IPS-NIHi7 (cell line): ENCODE results near the gene PBX1.
A peak's percentile ranks its signal among the peaks of the same experiment; 100 is the strongest.
"Not testable (repeated sequence)": the region's sequence is repeated elsewhere in the genome, so short reads cannot be mapped to it uniquely, and the experiment has no call there.

ENCODE experiments used
- DNase-seq: peaks from one replicate; pipeline ENCODE4 v3.0.0; 2012; ENCODE audit warnings: mixed read lengths; ENCODE audit errors: extremely low spot score

PBX1 gene

DNA sequence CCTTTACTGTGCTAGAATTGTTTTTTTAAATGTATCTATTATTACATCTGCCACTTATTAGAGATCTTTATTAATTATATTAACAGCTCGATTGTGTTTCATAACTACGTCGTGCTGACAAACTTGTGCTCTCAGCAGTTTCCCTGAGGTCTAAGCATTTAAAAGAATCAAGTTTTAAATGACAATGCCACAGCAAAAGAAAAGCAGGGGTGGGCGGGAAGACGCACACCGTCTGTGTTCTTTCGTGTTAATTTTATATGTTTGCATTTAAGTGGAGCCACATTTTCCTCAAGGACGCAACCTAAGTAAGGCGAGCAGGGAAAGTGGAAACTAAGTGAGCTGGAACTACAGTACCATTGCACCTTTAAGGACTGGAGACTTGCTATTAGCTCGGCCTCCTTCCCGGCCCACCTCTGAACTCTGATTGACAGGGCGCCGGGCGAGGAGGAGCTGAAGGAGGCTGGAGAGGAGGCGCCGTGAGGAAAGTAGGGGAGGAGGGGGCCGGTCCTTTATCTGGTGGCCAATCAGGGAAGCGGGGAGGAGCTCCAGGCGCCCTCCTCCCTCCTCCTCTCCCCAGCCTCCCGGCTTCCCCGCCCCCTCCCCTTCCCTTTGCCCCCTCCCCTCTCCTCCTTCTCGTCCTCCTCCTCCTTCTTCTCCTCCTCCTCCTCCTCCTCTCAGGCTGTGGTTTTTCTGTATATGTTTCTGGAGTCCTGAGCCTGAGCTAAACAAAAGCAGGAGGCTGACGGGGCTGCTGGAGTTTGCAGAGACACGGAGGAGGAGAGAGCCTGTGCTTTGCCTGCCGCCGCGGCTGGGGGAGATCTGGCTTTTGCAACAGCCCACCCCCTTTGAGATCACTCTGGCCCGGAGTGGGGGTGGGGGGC is at the start of gene PBX1:
PBX1 (plus strand) TSS at position 724 of the 881 bp plus-strand sequence.
- peak; percentile 98 for DNase-seq

DNA sequence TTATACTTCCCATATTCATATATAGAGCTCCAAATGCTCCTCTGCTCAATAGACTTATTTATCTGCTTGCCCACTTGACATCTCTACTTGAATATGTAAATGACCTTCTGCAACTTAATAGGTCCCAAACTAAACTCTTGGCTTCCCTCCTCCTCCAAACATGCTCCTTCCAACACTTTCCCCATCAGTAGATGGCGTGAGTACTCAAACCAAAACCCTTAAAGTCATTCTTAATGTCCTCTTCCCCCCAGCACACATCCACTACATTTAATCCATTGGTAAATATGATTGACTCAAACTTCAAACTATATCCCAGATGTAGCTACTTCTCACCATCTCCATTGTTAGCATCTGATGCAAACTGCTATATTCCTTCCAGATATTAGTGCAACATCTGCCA is 48.5 kb upstream of the PBX1 start:
- DNase-seq: peak; percentile 33

DNA sequence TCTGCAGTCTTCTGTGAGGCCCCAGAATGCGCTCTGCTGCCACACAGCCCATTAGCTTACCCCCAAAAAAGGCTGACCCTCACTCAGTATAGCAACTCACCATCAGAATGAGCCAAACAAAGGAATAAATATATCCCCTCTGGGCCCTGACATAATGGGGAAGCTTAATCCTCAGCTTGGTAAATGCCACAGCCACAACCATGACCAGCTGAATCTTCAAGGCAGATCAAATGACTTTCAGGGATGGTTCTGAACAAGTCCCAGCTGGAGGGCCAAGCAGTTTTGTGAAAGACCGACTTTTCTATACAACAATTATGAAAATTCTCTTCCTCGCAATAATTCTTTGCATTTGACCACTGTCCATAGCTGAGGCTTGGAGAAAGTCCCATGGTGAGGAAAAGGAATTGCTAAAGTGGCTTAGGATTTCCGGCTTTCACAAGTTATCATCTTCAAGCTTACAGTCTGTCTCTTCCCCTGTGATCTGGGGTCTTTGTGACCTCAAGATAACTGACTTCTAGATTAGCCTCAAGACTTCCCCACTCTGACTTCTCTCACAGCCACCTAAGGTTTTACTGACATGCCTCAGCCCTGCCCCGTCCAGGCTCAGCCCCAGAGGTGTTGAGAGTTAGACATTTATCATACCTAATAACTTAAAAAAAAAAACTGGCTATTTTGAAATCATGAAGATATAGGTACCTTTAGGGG is 47.8 kb upstream of the PBX1 start:
- DNase-seq: no peak

DNA sequence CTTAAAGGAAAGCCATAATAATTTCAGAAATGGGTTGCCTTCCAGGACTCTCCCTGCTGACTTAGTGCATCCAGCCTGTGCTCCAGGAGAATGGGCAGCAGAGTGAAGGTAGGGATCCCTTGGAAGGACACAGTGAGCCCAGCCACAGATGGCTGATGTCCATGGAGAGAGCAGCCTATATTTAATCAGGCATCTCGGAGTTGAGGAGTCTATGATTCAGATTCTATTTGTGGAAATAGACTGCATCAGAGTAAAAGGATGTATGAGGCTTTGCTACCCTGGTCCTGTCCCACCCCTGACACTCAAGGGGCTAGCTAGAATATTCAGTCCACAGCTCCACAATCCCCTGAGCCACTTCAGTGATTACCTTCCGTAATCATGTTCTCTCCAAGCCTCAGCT is 43.8 kb upstream of the PBX1 start:
- no peak for DNase-seq

DNA sequence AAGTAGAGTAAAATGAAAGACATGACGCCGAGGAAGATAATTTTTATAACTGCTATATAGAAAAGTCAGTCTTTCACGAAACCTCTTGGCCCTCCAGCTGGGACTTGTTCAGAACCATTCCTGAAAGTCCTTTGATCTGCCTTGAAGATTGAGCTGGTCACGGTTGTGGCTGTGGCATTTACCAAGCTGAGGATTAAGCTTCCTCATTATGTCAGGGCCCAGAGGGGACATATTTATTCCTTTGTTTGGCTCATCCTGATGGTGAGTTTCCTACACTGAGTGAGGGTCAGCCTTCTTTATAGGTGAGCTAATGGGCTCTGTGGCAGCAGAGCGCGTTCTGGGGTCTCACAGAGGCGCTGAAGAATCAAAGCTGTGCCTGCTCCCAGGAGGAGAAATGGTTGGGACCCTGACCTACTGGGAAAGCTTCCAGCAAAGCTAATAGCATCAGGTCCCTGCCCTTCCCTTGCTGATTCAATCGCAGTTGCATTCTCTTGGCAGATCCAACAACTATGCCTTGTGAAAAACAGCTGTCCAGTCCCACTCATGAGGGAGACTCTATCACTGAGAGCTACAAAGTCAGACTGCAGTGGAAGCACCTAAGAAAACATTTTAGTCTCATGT is 43.2 kb upstream of the PBX1 start:
- no peak for DNase-seq

DNA sequence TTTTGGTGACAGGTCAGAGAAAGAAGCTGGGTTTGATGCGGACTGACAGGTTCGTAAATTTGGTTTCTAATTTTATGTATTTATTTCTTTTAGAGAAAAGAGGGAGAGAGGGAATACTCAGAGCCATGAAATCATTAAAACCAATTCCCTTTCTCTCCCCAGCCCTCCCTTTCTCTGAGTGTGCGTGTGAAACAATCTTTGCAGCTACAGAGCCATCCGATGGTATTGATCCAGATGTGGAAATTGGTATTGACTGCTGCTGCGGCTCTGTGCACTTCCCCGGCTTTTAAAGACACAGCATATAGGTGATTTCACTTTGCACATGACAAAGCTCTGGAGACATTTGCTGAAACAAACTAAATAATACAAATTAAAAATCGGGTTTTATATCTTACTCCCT is 42.4 kb upstream of the PBX1 start:
- DNase-seq: no peak

DNA sequence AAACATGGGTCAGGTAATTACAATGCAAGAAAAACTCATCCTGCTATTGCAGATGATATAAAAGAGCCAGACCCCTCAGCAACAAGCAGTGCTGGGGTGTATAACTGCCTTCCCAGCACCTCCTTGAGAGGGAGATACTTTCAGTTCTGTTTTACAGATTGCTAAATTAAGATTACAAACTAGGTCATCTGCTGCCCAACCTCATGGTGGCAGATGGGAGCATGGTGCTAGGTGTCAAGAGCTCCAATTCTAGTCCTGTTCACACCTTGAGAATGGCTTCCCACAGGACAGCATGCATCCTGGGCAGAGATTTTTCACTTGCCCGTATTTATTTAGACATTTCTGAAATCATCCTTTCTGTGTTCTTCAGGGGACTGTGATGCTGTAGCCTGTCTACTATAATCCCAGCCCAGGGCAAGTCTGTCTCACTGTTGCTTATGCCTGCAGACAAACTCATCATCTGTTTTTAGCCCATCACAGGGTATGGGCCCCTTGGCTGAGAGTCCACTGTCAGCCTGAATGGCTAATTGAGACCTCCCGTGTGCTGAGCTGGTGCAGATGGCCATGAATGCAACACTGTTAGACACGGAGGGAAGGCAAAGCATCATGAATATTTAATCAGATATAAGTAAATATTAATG is 40.2 kb upstream of the PBX1 start:
- DNase-seq: peak; percentile 22

DNA sequence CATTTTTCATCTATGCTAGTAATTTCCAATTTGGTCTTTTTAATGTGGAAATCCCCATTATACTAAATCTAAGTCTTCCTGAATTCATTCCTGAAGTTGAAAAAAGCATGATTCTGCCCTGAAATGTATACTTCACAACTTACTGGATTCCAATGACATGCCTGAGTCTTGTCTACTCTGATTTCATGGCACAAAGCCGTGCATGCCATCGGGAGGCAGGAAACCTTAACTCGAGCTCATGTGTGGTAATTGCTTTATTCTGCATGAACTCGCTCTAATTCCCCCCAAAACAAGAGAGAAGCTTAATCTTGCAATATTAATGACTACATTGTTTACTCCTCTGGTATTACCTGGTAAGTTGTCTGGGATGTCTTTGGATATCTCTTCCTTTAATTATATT is 39.6 kb upstream of the PBX1 start:
- no peak for DNase-seq

DNA sequence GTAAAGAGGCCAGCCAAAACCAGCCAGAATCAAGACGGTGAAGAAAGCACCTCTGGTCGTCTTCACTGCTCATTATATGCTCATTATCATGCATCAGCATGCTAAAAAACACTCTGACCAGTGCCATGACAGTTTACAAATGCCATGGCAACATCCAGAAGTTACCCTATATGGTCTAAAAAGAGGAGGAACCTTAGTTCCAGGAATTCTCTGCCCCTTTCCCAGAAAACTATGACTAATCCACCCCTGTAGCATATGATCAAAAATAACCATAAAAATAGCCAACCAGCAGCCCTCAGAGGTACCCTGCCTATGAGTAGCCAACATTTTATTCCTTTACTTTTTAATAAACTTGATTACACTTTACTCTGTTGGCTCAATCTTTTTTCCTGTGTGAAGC is 34.2 kb upstream of the PBX1 start:
- DNase-seq: no peak

DNA sequence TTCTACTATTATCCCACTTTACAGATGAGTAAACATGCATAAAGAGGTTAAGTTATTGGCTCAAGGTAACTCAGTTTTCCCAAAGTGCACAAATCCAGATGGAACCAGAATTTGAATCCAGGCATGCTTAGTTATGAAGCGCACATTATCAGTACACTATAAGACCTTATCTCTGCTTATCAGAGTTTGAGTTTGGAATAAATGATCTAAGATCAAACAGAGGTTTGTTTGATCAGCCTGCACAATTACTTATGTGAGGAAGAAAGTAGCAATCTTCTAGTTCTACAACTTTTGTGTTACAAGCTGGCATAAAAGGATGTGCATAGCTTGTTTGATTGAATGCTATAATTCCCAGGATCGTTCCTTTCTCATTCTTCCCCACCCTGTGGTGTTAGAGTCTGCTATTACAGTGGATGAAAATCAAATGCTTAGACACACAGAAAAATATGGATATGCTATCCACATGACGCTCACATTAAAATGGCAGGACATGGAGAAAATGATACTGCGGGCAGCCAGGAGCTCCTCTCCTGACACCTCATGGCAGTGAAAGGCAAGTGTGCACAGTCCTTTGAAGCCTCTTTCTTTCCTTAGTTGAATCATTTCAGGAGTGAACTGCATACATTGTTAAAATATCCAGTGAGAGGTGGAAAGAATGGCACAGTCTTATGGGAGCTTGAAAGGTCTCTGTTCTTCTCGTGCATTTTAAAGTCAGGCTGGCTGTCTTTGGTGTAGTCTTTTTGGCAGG is 23.9 kb upstream of the PBX1 start:
- no peak for DNase-seq

DNA sequence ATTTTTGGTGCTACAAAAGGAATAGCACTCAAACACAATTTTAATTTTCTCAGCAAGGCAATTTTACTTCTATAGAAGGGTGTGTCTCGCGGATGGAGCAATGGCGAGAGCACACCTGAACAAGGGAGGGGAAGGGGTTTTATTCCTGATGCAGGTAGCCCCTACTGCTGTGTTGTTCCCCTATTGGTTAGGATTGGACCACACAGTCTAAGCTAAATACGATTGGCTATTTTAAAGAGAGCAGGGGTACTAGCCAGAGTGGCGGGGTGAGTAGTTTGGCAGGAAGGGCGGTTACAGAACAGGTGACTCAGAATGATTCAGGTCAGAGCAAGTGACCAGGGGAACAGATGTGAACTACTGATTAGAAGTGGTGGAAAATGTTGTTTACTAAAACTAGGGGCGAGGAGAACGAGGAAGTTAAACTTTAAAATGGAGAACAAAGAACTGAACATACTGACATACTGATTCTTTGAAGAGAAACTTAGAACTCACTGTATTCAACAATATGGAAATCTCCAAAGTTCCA is 6.5 kb upstream of the PBX1 start:
- DNase-seq: not testable (repeated sequence)

DNA sequence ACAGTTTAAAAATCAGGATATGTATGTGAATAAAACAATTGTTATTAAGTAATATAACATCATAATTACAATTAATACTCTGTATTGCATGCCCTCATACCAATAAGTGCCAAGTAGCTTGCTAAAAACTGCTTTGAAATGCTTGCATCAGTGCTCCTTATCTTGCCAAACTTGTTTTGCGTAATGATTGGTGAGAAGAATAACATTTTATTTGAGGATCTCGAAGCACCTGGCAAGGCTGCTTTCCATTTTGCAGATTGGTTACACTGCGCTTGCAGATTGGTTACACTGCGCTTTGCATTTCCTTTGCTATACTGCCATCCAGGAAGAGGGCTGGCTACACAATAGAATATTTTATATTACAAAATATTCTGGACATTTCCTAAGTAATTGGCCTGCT is 1.7 kb upstream of the PBX1 start:
- DNase-seq: no peak

DNA sequence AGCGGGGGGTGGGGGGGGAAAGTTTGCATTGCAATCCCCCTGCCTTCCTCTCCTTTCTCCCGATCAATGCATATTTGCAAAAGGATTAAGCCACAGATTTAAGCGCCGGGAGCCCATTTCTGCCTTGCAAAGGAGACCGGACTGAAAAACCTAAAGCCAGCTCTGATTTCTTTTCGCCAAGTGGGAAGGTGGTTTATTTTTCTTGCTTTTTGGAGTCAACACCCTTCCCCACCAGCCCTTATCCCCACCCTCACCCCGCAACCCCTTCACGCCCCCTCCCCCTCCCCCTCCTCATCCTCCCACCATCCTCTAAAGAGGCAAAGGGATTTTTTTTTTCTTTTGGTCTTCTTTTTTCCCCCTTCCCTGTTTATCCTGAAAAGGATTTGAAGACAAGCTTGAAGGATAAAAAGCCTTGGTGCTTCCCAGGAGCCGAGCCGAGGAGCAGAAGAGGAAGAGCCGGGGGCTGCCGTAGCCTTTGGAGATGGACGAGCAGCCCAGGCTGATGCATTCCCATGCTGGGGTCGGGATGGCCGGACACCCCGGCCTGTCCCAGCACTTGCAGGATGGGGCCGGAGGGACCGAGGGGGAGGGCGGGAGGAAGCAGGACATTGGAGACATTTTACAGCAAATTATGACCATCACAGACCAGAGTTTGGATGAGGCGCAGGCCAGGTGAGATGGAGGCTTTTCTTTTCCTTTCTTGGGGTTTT is 513 bp downstream of the PBX1 start:
- peak; percentile 46 for DNase-seq

DNA sequence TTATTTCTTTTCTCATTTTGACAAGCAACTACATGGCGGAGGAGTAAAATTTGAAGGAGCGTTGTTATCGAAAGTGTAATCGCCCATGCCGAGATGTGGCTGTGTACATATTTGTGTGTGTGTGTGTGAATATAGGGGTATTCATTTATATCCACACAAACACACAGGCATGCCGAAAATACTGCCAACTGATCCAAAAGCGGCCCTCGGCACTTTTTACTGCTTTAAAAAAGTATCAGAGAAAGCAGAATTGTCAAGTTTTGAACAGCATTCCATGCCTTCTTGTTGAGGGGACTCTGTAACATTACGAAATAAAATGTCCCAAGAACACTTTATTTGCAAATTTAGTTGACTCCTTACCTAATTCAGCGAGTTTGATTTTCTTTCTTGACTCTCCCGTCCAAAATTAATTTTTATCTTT is 1.1 kb downstream of the PBX1 start:
- DNase-seq: no peak

DNA sequence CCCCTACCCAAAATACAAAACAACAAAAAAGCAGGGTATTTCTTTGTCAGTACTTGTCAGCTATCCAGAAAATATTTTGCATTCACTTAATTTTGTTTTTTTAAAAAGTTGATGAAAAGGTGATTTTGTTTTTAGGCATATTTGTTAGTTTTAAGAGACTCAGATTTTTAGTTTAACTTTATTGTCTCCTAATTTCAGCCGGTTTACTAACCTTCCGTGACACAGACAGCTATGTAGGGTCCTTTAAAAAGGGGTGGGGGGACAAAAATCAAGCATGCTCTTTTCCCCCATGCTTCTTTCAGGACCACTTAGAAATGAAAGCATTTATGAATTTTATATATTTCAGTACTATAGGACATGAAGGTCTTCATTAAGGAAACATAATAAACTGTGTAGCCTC is 1.6 kb downstream of the PBX1 start:
- no peak for DNase-seq

DNA sequence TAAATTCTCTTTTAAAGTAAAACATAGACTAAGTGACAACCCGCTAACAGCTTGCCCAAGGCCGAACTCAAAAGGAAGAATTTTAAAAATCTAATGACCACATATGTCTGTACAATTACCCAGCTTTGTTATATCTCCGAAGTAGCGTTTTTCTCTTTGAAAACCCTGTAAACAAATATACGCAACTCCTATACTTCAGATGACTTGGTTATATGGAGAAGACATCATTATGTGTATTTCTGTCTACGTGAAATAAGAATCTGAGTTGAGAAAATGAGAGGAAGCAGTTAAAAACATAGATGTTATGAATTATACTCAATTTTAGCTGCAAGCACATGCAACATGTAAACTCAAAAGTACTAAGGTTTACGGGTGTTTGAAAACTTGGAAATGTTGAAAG is 2.0 kb downstream of the PBX1 start:
- no peak for DNase-seq

DNA sequence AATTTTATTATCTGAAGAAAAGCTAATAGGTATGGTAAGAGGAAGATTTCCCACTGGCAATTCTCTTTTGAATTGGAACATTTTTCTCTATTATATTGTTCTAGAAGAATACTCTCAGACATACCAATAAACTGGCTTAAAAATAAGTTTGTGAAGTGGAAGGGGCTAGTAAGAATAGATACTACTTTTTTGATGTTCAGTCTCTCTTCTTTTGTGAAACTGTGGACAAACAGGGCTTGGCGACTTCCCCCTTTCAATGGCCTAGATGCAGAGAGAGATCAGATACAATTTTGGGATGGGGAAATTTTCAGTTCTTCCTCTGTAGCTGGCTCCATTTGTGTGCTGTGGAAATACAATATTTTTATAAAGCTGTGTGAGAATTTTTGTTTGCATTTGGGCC is 2.5 kb downstream of the PBX1 start:
- no peak for DNase-seq

DNA sequence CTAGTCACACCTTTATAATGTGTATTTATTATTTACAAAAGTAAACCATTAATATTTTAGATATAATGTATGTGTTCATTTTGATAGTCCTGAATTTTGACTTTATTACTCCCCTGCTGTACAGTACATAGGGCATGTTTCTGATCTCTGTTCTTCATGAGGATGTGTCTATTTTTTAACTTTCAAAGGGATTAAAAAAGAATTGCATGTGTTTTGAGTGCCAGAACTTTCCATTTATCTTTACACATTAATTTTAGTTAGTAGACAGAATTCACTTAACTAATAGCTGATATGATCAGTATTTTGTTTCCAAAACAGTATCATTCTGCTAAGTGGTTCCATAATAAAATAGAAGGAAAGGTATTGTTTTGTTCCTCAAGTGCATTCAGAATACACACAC is 3.1 kb downstream of the PBX1 start:
- DNase-seq: no peak

DNA sequence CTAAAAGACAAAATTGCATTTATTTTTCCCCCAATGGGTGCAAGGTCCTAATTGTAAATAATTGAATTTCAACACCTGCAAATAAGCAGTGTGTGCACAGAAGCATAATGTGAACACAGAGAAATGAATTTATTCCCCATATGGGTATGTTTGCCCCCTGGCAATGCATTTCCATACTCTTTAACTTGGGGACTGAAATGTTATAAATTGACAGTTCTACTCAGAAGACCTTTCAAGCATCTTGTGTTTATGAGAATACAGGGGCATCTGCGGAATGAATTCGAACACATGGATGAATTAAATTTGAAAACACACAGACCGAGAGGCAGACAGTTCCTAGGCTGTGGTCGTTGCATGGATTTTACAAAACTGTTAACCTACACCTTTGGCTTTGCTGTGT is 3.5 kb downstream of the PBX1 start:
- DNase-seq: no peak

DNA sequence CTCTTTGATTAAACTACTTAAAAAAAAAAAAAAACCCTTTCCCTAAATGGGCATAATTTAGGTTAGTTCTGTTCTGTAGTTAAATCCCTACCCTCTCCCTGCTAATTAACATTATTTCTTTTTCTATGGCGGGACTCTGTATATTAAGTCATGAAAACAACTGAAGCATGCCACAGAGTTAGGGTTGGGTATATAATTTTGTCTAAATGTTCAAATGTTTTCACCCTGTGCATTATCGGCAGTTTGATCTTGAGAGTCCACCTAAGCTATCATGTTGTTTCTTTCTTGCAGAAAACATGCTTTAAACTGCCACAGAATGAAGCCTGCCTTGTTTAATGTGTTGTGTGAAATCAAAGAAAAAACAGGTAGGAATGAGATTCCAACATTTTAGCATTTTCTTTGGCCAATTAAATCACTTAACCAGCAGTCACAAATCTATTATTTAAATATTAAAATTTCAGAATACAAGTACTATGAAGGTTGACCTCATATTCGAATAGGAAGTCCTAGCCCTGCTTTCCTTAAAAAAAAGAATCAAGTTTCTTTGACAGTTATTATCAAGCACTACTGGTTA is 4.0 kb downstream of the PBX1 start:
- DNase-seq: no peak
